HUES6 (cell line): ENCODE results near the gene TRIP11.

Source experiments
- H3K27ac ChIP-seq: 2 replicates; pipeline ENCODE4 v1.7.0; 2013; ENCODE audit warnings: low read depth, mild to moderate bottlenecking, low read length, inconsistent platforms
- H3K27me3 ChIP-seq: 2 replicates; pipeline ENCODE4 v1.6.1; 2013; ENCODE audit warnings: low read length; ENCODE audit not compliant: control insufficient read depth, insufficient read depth
- H3K36me3 ChIP-seq: 2 replicates; pipeline ENCODE4 v1.6.1; 2013; ENCODE audit warnings: low read length; ENCODE audit not compliant: control insufficient read depth, insufficient read depth
- H3K4me1 ChIP-seq: 2 replicates; pipeline ENCODE4 v1.6.1; 2013; ENCODE audit warnings: low read length; ENCODE audit not compliant: control insufficient read depth, insufficient read depth
- H3K4me3 ChIP-seq: 2 replicates; pipeline ENCODE4 v1.5.1; 2013; ENCODE audit warnings: low read depth, low read length
- H3K9ac ChIP-seq: one replicate; pipeline ENCODE4 v1.6.1; 2013; ENCODE audit warnings: mild to moderate bottlenecking, low read length
- H3K9me3 ChIP-seq: 2 replicates; pipeline ENCODE4 v1.6.1; 2013; ENCODE audit warnings: low read depth, low read length; ENCODE audit not compliant: control insufficient read depth, insufficient read depth

TRIP11 gene

GRCh38 chr14:91918186-91918883 lies 121.5 kb downstream of the TRIP11 start:
- no peak overlapping the region for H3K4me3 ChIP-seq
- H3K36me3 ChIP-seq: no peaks in the 10 kb centered on the region
- no peaks in the 10 kb centered on the region for H3K9me3 ChIP-seq
- H3K27me3 ChIP-seq: no peaks in the 10 kb centered on the region
- H3K9ac ChIP-seq: no peak overlapping the region
- H3K4me1 ChIP-seq: no peaks in the 10 kb centered on the region
- no peak overlapping the region for H3K27ac ChIP-seq
